ENCODE results near the gene USP54.

The USP54 gene

DNA sequence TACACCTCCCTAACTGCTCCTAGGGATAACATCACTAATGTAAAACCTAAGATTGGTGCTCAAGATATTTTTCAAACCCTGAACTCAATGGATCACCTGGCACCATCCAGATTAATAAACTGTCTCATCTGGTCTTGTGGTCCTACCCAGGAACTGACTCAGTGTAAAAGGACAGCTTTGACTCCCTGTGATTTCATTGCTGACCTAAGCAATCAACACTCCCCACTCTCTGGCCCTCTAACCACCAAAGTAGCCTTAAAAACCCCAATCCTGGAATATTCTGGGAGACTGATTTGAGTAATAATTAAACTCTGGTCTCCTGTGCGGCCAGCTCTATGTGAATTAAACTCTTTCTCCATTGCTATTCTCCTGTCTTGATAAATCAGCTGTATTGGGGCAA lies 6.2 kb upstream of the USP54 start:
- TF ChIP-seq CTCF (conservative IDR thresholded peaks at IDR 0.05; ENCODE audit: low read length): no peak
- DNase-seq (ENCODE audit: low read depth): no peak
- H3K4me3 ChIP-seq (ENCODE audit: low read length): no peak overlapping the region

DNA sequence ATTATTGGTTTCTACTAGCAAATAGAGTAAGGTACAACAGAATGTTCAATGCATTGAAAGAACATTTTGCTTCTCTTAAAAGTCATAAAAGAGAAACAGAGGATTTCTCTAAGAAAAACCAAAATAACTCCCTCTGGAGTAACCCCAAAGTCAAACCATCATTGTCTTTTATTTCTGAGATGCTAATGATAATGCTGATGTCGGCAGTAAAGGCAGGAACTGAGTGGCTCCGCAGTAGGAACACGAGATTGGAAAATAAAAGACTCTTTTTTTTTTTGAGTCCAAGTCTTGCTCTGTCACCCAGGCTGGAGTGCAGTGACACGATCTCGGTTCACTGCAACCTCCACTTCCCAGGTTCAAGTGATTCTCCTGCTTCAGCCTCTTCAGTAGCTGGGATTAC lies 2.7 kb upstream of the USP54 start:
- H3K4me3 ChIP-seq (ENCODE audit: low read length): no peak overlapping the region
- no peak for TF ChIP-seq CTCF (conservative IDR thresholded peaks at IDR 0.05; ENCODE audit: low read length)
- no peak for DNase-seq (ENCODE audit: low read depth)

DNA sequence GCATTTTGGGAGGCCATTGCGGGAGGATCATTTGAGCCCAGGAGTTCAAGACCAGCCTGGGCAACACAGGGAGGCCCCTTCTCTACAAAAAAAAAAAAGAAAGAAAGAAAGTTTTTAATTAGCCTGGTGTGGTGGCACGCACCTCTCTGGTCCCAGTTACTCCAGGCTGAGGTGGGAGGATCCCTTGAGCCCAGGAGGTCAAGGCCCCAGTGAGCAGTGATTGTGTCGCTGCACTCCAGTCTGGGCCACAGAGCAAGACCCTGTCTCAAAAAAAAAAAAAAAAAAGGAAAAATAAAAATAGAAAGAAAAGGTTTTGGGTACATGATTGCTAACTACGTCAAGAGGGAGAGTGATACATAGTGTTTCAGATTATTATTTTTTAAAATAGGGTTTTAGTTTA lies 2.0 kb upstream of the USP54 start:
- DNase-seq (ENCODE audit: low read depth): no peak
- no peak overlapping the region for H3K4me3 ChIP-seq (ENCODE audit: low read length)
- no peak for TF ChIP-seq CTCF (conservative IDR thresholded peaks at IDR 0.05; ENCODE audit: low read length)

DNA sequence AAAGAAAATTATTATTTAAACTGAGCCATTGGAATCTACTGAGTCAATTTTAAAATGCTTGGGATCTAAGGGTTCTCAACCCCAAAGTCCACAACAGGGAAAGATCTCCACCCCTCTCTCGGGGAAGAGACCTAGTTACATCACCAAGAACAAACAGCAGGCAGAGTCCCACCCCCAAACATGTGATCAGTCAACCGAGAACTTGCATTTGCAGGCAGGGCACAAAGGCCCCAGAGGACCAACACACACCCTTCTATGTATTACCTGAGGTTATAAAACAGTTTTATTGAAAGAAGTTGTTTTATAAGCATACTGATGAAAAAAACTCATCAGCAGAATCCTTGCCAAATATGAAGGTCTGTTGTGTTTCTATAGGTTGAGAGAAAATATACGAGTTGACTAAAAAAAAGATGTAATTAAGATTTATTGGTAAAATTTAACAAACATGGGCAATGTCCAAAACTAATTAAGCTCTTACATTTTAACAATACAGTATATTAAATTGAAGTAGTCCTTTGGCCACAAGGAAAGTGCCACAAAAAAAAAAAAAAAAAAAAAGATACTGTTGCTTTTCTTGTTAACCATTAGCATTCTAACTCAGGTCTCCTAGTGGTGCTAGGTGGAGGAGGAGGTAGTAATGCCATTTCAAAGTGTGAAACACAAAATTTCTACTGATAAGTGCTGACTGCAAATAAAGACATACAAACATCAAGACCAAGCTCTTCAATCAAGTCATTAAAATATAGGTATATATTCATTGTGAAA lies 975 bp upstream of the USP54 start:
- no peak for TF ChIP-seq CTCF (conservative IDR thresholded peaks at IDR 0.05; ENCODE audit: low read length)
- H3K4me3 ChIP-seq (ENCODE audit: low read length): no peak overlapping the region
- DNase-seq (ENCODE audit: low read depth): peak; percentile 39

DNA sequence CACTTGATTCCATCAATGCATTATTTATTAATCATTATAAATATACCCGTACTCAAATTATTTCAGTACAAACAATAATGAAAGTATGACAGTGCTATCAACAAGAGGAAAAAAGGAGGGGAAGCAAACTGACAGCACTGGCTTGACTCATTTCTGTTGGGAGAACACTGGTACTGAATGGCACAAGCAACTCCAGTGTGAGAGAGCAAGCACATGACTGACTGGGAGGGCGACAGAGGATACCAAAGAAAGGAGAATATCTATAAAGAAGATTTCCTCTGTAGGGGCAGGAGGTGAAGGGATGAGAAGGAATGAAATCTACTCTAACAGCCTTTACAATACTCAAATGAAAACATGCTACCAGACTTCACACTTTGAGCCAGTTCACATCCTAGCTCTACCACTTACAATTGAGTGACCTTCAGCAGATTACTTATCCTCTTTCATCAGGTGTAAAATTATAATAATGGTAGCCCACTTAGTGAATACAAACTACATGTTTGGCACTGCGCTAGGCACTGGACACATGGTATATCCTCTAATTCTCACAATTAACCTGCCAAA lies 1.5 kb downstream of the USP54 start:
- no peak for TF ChIP-seq CTCF (conservative IDR thresholded peaks at IDR 0.05; ENCODE audit: low read length)
- no peak overlapping the region for H3K4me3 ChIP-seq (ENCODE audit: low read length)
- DNase-seq (ENCODE audit: low read depth): no peak

GRCh38 chr10:73588656-73589055 lies 2.5 kb downstream of the USP54 start:
- DNase-seq (ENCODE audit: low read depth): no peak
- H3K4me3 ChIP-seq (ENCODE audit: low read length): no peak overlapping the region
- no peak for TF ChIP-seq CTCF (conservative IDR thresholded peaks at IDR 0.05; ENCODE audit: low read length)

GRCh38 chr10:73586583-73586984 lies 4.6 kb downstream of the USP54 start:
- peak; percentile 77 for DNase-seq (ENCODE audit: low read depth)
- TF ChIP-seq CTCF (conservative IDR thresholded peaks at IDR 0.05; ENCODE audit: low read length): no peak
- no peak overlapping the region for H3K4me3 ChIP-seq (ENCODE audit: low read length)
